CD14-positive monocyte (primary cell): Measurements from ENCODE around the gene PCDHA5. TPM values are rescaled to one million over a fixed set of nuclear protein-coding genes. Genes with fewer than 3 reads are reported as not detected.

Experiments used
- DNase-seq, 3 donors: peaks; one replicate each; pipeline ENCODE4 v3.0.0-alpha.2; 2011 to 2022
- H2AFZ ChIP-seq: 2 replicates; pipeline ENCODE4 v1.6.0; 2012; ENCODE audit warnings: mild to moderate bottlenecking, low read depth, low read length, inconsistent platforms; ENCODE audit not compliant: insufficient read depth, poor library complexity, severe bottlenecking
- H3K27ac ChIP-seq, 2 donors: 1 replicate in 1 of 2; 2 replicates in 1 of 2; pipeline ENCODE4 v1.5.1; 2012 to 2013; ENCODE audit warnings: low read length in 2 of 2, control low read depth in 1 of 2, inconsistent platforms in 1 of 2, low read depth in 1 of 2, mild to moderate bottlenecking in 1 of 2
- H3K27me3 ChIP-seq, 2 donors: one replicate each; pipeline versions ENCODE4 v1.6.0 to v1.6.1; 2011 to 2013; ENCODE audit warnings: low read length in 2 of 2; ENCODE audit not compliant: control insufficient read depth in 2 of 2, insufficient read depth in 2 of 2
- H3K36me3 ChIP-seq, 2 donors: replicated peaks in 1 of 2; 1 replicate in 1 of 2; 2 replicates in 1 of 2; pipeline versions ENCODE4 v1.5.1 to v1.6.1; 2012 to 2013; ENCODE audit warnings: low read length in 2 of 2, control low read depth in 1 of 2, inconsistent platforms in 1 of 2, mild to moderate bottlenecking in 1 of 2; ENCODE audit not compliant: insufficient read depth in 2 of 2, control insufficient read depth in 1 of 2
- H3K4me1 ChIP-seq, 2 donors: 1 replicate in 1 of 2; 2 replicates in 1 of 2; pipeline versions ENCODE4 v1.5.1 to v1.6.1; 2012 to 2013; ENCODE audit warnings: low read length in 2 of 2, control low read depth in 1 of 2, inconsistent platforms in 1 of 2, mild to moderate bottlenecking in 1 of 2, moderate library complexity in 1 of 2; ENCODE audit not compliant: insufficient read depth in 2 of 2, control insufficient read depth in 1 of 2
- H3K4me2 ChIP-seq: replicated peaks from 2 replicates; pipeline ENCODE3; 2012; ENCODE audit warnings: low read length, moderate library complexity, mild to moderate bottlenecking; ENCODE audit not compliant: poor library complexity, severe bottlenecking; ENCODE audit errors: extremely low read depth
- H3K4me3 ChIP-seq, 3 experiments: fragments of 200-600 bp in 1 of 3; sonication (generic) in 1 of 3; replicated peaks in 1 of 3; 1 replicate in 2 of 3; 2 replicates in 1 of 3; pipeline ENCODE4 v1.5.1; 2011 to 2013; ENCODE audit warnings: low read length in 3 of 3, mild to moderate bottlenecking in 3 of 3, control low read depth in 2 of 3, low read depth in 2 of 3, inconsistent platforms in 1 of 3, moderate library complexity in 1 of 3
- H3K79me2 ChIP-seq: 2 replicates; pipeline ENCODE4 v1.6.0; 2012; ENCODE audit warnings: mild to moderate bottlenecking, control low read depth, inconsistent platforms, low read length, moderate library complexity; ENCODE audit not compliant: insufficient read depth
- H3K9ac ChIP-seq: 2 replicates; pipeline ENCODE4 v1.6.0; 2017; ENCODE audit warnings: low read length, mild to moderate bottlenecking; ENCODE audit not compliant: insufficient read depth, poor library complexity, severe bottlenecking
- H3K9me3 ChIP-seq, 2 donors: replicated peaks in 1 of 2; 1 replicate in 1 of 2; 2 replicates in 1 of 2; pipeline versions ENCODE4 v1.5.1 to v1.6.1; 2012 to 2013; ENCODE audit warnings: low read length in 2 of 2, control low read depth in 1 of 2; ENCODE audit not compliant: control insufficient read depth in 1 of 2, insufficient read depth in 1 of 2
- H4K20me1 ChIP-seq: 2 replicates; pipeline ENCODE4 v1.6.0; 2012; ENCODE audit warnings: mild to moderate bottlenecking, low read length, control low read depth, moderate library complexity; ENCODE audit not compliant: insufficient read depth
- H3K27ac Mint-ChIP-seq, 7 donors: one replicate each; pipeline ENCODE4 v1.8.0; 2020; ENCODE audit warnings: mild to moderate bottlenecking in 7 of 7, mixed read lengths in 7 of 7, moderate library complexity in 6 of 7, inconsistent platforms in 2 of 7
- H3K27me3 Mint-ChIP-seq, 3 donors: one replicate each; pipeline ENCODE4 v1.8.0; 2021 to 2022; ENCODE audit warnings: low read depth in 3 of 3, mild to moderate bottlenecking in 3 of 3, mixed read lengths in 3 of 3, moderate library complexity in 3 of 3, inconsistent platforms in 1 of 3
- H3K36me3 Mint-ChIP-seq, 2 donors: one replicate each; pipeline ENCODE4 v1.8.0; 2020; ENCODE audit warnings: mixed read lengths in 2 of 2, inconsistent platforms in 1 of 2, mild to moderate bottlenecking in 1 of 2
- H3K4me1 Mint-ChIP-seq: one replicate; pipeline ENCODE4 v1.8.0; 2020; ENCODE audit warnings: mild to moderate bottlenecking, mixed read lengths
- H3K4me3 Mint-ChIP-seq, 2 donors: one replicate each; pipeline ENCODE4 v1.8.0; 2020; ENCODE audit warnings: mild to moderate bottlenecking in 2 of 2, mixed read lengths in 2 of 2, moderate library complexity in 1 of 2
- H3K9me3 Mint-ChIP-seq, 7 donors: one replicate each; pipeline ENCODE4 v1.8.0; 2020 to 2022; ENCODE audit warnings: mixed read lengths in 7 of 7, mild to moderate bottlenecking in 6 of 7, moderate library complexity in 6 of 7, inconsistent platforms in 2 of 7
- WGBS: methylation state at CpG from one replicate; pipeline ENCODE4 v1.1.5; 2013; ENCODE audit warnings: missing lambda C conversion rate; ENCODE audit not compliant: insufficient coverage; 5-methylcytosine and 5-hydroxymethylcytosine counted together
- intact Hi-C, 2 donors: fragments of 100-400 bp; cut with micrococcal nuclease; formaldehyde crosslinking; loops; one replicate each; pipeline versions ENCODE4 v1.15.0 to v1.15.1; 2023
- polyA plus RNA-seq, 3 donors: library from polyadenylated mRNA; depleted of rRNA in 1 of 3; unstranded in 2 of 3; stranded (reverse) in 1 of 3; fragments of 300-500 nt in 2 of 3; fragments of >200 nt in 1 of 3; fragmentation: Illumina TruSeq in 2 of 3; gene quantifications; 1 replicate in 2 of 3; 2 replicates in 1 of 3; pipeline ENCODE4 v1.2.3, GENCODE V29; 2012 to 2021
- TF ChIP-seq, protein P1 (sequence below): fragments of 200-600 bp; IDR thresholded peaks from one replicate; pipeline ENCODE4 v1.8.0; 2022; ENCODE audit warnings: antibody characterized with exemption, mild to moderate bottlenecking

Gene PCDHA5
- polyA plus RNA-seq, 3 donors, result not detected

DNA sequence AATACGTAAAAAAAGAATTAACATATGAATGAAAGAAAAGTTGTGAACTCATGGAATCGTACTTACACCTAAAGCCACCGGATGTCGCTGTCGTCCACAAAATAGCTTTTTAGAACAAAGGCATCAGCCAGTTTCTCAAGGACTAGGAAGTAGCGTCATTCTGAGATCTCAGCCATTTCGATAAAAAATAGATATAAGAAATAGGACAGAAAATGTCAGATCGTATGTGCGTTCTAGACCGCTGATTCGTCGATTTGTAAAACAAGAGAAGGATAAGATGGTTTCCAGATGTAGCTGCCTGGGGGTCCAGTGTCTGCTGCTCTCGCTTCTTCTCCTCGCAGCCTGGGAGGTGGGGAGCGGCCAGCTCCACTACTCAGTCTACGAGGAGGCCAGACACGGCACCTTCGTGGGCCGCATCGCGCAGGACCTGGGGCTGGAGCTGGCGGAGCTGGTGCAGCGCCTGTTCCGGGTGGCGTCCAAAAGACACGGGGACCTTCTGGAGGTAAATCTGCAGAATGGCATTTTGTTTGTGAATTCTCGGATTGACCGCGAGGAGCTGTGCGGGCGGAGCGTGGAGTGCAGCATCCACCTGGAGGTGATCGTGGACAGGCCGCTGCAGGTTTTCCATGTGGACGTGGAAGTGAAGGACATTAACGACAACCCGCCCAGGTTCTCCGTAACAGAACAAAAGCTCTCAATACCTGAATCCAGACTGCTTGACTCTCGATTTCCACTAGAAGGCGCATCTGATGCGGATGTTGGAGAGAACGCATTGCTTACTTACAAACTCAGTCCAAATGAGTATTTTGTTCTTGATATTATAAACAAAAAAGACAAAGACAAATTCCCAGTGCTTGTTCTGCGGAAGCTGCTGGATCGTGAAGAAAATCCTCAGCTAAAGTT, 34.6 kb downstream of the PCDHA5 start, which contains the start of gene PCDHA10:
PCDHA10 (plus strand) TSS at position 126 of the 903 bp plus-strand sequence; CDS start at position 278, 152 bp downstream.
- H4K20me1 ChIP-seq, result no peaks in the 10 kb centered on the region
- Mint-ChIP-seq H3K27me3 (peaks cover 5 to 12% (median 10%) of the 10 kb centered on the region in 3 donors), H3K4me1 (no peaks in the 10 kb centered on the region), H3K27ac (no peak within 1 kb of the TSS), H3K4me3 (peak within 1 kb of the TSS in 1 of 2 donors; percentile 32), H3K36me3 (no peaks in the 10 kb centered on the region), H3K9me3 (peaks cover 18 to 51% (median 41%) of the 10 kb centered on the region in 7 donors)
- 23% methylated on average over 17 of the region's 44 CpGs for WGBS
- H3K27me3 ChIP-seq, result peaks cover 0 to 13% of the 10 kb centered on the region in 2 donors
- no peak within 1 kb of the TSS for H3K27ac ChIP-seq
- no peaks in the 10 kb centered on the region for H3K79me2 ChIP-seq
- peaks cover 37 to 45% of the 10 kb centered on the region in 2 donors for H3K9me3 ChIP-seq
- no peak within 1 kb of the TSS for H3K9ac ChIP-seq
- H3K4me3 ChIP-seq, result no peak within 1 kb of the TSS
- H3K4me1 ChIP-seq, result no peaks in the 10 kb centered on the region
- no peak for DNase-seq
- H2AFZ ChIP-seq, result no peak within 1 kb of the TSS
- TF ChIP-seq, protein P1, sequence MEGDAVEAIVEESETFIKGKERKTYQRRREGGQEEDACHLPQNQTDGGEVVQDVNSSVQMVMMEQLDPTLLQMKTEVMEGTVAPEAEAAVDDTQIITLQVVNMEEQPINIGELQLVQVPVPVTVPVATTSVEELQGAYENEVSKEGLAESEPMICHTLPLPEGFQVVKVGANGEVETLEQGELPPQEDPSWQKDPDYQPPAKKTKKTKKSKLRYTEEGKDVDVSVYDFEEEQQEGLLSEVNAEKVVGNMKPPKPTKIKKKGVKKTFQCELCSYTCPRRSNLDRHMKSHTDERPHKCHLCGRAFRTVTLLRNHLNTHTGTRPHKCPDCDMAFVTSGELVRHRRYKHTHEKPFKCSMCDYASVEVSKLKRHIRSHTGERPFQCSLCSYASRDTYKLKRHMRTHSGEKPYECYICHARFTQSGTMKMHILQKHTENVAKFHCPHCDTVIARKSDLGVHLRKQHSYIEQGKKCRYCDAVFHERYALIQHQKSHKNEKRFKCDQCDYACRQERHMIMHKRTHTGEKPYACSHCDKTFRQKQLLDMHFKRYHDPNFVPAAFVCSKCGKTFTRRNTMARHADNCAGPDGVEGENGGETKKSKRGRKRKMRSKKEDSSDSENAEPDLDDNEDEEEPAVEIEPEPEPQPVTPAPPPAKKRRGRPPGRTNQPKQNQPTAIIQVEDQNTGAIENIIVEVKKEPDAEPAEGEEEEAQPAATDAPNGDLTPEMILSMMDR, result no peak
- H3K4me2 ChIP-seq, result no peak within 1 kb of the TSS
- intact Hi-C loops, result no loop called here
- no peaks in the 10 kb centered on the region for H3K36me3 ChIP-seq

DNA sequence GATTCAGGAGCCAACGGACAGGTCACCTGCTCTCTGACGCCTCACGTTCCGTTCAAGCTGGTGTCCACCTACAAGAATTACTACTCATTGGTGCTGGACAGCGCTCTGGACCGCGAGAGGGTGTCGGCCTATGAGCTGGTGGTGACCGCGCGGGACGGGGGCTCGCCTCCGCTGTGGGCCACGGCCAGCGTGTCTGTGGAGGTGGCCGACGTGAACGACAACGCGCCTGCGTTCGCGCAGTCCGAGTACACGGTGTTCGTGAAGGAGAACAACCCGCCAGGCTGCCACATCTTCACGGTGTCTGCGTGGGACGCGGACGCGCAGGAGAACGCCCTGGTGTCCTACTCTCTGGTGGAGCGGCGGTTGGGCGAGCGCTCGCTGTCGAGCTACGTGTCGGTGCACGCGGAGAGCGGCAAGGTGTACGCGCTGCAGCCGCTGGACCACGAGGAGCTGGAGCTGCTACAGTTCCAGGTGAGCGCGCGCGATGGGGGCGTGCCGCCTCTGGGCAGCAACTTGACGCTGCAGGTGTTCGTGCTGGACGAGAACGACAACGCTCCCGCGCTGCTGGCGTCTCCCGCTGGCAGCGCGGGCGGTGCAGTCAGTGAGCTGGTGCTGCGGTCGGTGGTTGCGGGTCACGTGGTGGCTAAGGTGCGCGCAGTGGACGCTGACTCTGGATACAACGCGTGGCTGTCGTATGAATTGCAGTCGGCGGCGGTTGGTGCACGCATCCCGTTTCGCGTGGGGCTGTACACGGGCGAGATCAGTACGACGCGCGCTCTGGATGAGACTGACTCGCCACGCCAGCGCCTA, 36.0 kb downstream of the PCDHA5 start:
- Histone ChIP-seq H3K27ac (no peak overlapping the region), H3K4me1 (no peaks in the 10 kb centered on the region), H2AFZ (no peak overlapping the region), H3K36me3 (no peaks in the 10 kb centered on the region), H3K79me2 (no peaks in the 10 kb centered on the region), H4K20me1 (no peaks in the 10 kb centered on the region), H3K9ac (no peak overlapping the region), H3K27me3 (peaks cover 0 to 13% of the 10 kb centered on the region in 2 donors), H3K4me3 (no peak overlapping the region), H3K9me3 (peaks cover 49 to 58% of the 10 kb centered on the region in 2 donors), H3K4me2 (no peak overlapping the region)
- H3K27me3 Mint-ChIP-seq, result peaks cover 5 to 12% (median 10%) of the 10 kb centered on the region in 3 donors
- H3K27ac Mint-ChIP-seq, result peak overlapping the region in 1 of 7 donors; percentile 28
- H3K4me1 Mint-ChIP-seq, result no peaks in the 10 kb centered on the region
- no peak for DNase-seq
- H3K9me3 Mint-ChIP-seq, result peaks cover 28 to 61% (median 52%) of the 10 kb centered on the region in 7 donors
- intact Hi-C loops, result no loop called here
- TF ChIP-seq, protein P1, result no peak
- no peak overlapping the region for H3K4me3 Mint-ChIP-seq
- H3K36me3 Mint-ChIP-seq, result no peaks in the 10 kb centered on the region
- 55% methylated on average over 84 of the region's 94 CpGs for WGBS
